GM20431 (cell line): ENCODE data around the gene KIF3C.
"Not testable (repeated sequence)": the region's sequence is repeated elsewhere in the genome, so short reads cannot be mapped to it uniquely, and the experiment has no call there.

Experiments used
- in situ Hi-C: fragments of 300-500 bp; cut with MseI, MboI; formaldehyde crosslinking; loops from one replicate; pipeline ENCODE4 v1.15.0; 2020; ENCODE audit warnings: low sequenced_read_pairs; ENCODE audit not compliant: unreplicated experiment

KIF3C gene

DNA sequence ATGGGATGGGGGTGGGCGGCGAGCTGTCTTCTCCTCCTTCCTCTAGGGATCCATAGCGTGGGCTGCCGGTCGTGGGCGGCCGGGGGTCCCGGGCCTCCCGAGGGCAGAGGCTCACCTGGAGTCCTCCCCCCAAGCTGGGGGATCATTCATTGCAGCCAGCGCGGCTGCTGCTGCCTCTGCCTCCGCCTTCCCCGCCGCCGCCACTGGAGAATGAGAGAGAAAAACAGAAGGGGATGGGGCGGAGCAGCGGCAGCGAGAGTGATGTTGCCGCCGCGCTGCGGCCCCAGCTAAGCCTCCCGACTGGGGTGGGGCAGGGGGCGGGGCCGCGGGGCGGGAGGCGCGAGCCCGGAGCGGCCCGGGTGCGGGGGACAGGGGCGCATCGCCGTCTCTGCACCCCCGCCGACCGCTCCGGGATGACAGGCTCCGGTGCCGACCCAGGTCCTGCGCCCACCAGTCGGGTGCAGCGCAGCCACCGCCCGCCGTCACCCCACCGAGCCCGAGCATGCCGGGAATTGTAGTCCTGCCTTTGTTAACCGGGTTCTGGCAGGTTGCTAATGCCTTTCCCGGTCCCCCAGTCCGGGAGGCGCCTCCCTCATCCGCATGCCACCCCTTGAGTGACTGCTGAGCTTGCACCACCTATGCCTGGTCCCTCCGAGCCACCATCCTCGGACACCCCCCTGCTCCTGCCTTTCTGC is at the start of gene KIF3C:
KIF3C (minus strand) TSS at position 225 of the 695 bp plus-strand sequence. CDS start 580 bp downstream, outside the sequence.
- in situ Hi-C loops, result no loop called here

DNA sequence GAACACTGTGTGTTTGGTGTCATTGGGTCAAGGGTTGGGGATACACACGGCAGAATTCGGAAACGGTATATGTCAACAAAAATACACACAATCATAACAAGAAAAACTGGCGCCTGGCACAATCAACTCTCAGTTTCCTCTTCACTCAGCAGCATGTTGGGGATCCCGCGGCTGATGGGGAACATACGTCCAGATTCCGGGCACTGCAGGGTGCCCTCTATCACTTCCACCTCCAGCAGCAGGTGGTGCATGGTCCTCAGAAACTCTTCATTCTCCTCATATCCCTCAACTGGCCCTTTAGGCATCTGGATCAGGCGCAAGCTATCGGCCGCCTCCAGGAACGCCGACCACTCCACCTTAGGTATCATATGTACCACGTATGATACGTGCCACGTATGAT is 45.8 kb upstream of the KIF3C start:
- in situ Hi-C loops, result not testable (repeated sequence)

- in situ Hi-C loops, result no loop called here
Measured at GRCh38 chr2:26025509-26025908, 43.2 kb upstream of the KIF3C start.

- in situ Hi-C loops, result no loop called here
Measured at GRCh38 chr2:26024260-26024659, 42.0 kb upstream of the KIF3C start.

DNA sequence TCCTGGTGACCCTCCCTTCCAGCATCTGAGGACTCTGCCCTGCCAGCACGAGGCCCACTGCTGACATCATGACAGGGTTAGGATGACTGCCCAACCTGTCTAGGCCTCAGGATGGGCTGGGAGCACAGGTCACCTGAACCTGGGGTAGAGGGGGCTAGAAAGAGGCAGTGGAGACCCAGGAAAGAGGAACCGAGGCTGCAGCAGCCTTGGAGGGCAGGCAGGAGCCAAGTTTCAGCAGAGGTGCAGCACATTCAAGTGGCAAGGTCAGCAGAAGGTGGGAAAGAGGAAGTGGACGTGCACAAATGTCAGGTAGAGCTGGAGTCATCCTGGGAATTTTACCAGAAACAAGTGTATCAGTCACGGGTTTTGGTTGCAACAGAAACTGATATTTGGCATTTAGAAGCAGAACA is 37.9 kb upstream of the KIF3C start:
- in situ Hi-C loops, result no loop called here

GRCh38 chr2:26018184-26019055 is 36.1 kb upstream of the KIF3C start:
- in situ Hi-C loops, result no loop called here

GRCh38 chr2:26017464-26018183 is 35.3 kb upstream of the KIF3C start:
- in situ Hi-C loops, result no loop called here

GRCh38 chr2:26016706-26017045 is 34.4 kb upstream of the KIF3C start:
- in situ Hi-C loops, result not testable (repeated sequence)

- in situ Hi-C loops, result no loop called here
Measured at GRCh38 chr2:26016012-26016705, 33.9 kb upstream of the KIF3C start.

DNA sequence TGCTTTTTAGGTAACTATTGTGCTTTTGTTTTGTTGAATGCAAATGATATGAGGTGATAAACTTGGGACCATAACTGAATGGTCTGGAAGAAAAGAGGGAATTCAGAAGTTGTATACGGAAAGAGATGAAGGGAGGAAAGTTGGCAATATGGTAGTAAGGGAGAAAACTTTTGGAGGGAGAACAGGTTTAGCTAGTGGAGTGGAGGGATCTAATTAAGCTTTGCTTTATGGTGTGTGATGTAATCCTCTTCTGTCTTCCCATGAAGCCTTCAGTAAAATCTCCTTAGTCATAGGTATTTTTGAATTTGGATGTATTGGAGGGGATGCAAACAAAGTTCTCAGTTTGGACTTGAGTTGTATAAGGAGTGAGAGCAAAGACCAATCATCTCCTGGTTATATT is 31.4 kb upstream of the KIF3C start:
- in situ Hi-C loops, result no loop called here

GRCh38 chr2:26011990-26012856 is 29.9 kb upstream of the KIF3C start:
- in situ Hi-C loops, result no loop called here

GRCh38 chr2:26011609-26011989 is 29.3 kb upstream of the KIF3C start:
- in situ Hi-C loops, result no loop called here

DNA sequence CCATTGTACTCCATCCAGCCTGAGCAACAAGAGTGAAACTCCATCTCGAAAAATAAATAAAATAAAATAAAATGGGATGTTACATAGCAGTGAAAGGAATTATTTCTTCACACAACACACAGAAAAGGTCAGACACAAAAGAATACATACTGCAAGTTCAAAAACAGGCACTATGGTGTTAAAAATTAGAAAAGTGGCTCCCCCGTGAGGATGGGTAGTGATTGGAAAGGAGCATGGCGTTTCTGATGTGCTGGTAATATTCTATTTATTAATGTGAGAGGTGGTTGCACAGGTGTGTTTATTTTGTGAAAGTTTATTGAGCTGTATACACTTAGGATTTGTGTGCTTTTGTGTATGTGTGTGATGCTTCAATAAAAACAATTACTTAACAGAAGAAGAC is 28.6 kb upstream of the KIF3C start:
- in situ Hi-C loops, result no loop called here

DNA sequence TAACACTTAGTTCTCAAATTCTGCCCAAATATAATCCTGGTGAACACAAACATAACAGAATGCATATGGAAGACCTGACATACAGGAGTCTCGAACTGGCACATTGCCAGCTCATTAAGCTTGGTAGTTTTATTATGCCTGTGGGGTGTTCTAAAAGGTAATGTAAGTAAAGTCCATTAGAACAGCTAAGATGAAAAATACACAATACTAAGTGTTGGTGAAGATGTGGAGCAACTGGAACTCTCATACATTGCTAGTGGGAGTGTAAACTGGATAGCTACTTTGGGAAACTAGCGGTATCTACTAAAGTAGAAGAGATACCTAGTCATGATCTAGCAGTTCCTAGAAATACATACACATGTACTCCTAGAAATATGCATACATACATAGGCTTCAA is 27.3 kb upstream of the KIF3C start:
- in situ Hi-C loops, result no loop called here

DNA sequence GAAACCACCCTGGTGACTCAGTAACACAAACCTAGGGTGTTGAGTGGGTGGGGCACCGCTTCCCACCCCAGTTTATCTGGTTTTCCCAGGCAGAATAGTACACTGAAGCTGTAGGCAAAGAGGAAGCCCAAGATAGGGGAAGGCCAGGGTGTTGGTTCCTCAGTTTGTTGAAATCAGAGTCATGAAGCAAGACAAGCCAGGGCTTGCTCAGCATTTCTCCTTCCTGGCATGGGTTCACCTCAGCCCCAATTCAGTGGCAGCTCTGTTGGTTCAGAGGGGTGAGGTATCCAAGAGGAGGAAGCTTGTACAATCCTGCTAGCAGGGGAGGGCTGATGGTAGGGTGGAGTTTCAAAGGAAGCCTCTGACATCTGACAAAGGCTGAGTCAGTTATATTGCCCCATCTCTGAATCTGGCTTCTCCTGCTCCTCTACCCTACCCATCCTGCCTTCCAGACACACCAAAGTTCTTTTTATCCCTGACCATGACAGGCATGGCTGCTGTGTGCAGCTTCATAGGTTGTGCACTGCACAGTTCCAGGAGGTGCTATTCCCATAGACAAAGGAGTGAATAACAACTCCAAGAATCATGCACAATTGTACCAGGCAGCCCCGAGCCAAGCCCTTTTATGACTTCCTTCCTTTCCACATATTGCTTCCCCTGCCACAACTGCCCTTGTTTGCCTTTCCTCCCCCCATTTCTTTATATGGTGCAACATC is 26.7 kb upstream of the KIF3C start:
- in situ Hi-C loops, result no loop called here

DNA sequence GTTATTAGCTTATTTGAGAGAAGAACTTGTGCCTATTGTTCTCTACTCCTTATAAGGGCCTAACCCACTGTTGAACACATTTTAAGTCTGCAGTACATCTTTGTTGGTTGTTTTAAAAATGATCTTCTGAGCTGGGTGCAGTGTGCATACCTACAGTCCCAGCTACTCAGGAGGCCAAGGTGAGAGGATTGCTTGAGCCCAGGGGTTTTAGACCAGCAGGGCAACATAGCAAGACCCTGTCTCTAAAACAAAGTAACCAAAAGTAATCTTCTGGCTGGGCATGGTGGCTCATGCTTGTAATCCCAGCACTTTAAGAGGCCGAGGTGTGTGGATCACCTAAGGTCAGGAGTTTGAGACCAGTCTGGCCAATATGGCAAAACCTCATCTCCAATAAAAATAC is 25.8 kb upstream of the KIF3C start:
- in situ Hi-C loops, result no loop called here

GRCh38 chr2:26002632-26003310 is 20.5 kb upstream of the KIF3C start:
- in situ Hi-C loops, result no loop called here

DNA sequence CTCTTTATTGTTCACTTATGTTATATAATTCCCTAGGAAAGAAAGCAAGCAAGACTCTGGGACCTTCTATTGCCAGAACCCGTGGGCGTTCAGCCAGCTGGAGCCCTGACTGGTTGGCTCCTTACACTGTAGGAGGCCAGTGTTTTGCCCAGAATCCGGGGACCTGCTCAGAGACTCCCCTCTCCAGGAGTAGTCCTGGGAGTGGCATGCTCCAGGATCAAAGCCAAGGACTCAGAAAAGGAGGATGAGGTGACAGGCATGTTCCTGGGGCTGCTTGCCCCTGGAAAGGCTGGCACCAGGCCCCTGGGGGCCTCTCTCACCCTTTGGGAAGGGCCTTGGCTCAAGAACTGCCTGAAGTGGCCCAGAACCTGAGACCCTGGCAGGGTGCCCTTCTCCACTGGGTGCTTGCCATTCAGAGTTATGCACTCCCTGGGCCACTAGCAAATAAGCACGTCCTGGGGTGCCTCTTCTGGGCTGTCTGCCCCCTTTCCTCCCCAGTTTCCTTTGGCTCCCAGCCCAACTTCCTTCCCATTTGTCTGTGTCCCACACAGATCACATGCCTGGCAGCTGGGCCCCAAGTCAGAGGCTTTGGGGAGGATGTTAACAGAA is 19.6 kb upstream of the KIF3C start:
- in situ Hi-C loops, result no loop called here
